ENCODE results near the gene S100P. TPM values are rescaled to one million over a fixed set of nuclear protein-coding genes. Genes with fewer than 3 reads are reported as not detected.

The S100P gene
- total RNA-seq, 1 donor from 2014 or later = 1.3 TPM

GRCh38 chr4:6655924-6656323 lies 37.8 kb upstream of the S100P start:
- Mint-ChIP-seq H3K27ac (no peak overlapping the region), H3K9me3 (ENCODE audit: low read depth) (peaks cover 3% of the 10 kb centered on the region), H3K4me1 (ENCODE audit: low read depth) (no peaks in the 10 kb centered on the region), H3K4me3 (ENCODE audit: low read depth) (no peak overlapping the region), H3K36me3 (ENCODE audit: insufficient read depth) (no peaks in the 10 kb centered on the region), H3K27me3 (peaks cover 19% of the 10 kb centered on the region)
- no peak for TF ChIP-seq CTCF (IDR thresholded peaks at IDR 0.05; ENCODE audit: unreplicated experiment)
- no peak for DNase-seq (ENCODE audit: low spot score, unreplicated experiment)

DNA sequence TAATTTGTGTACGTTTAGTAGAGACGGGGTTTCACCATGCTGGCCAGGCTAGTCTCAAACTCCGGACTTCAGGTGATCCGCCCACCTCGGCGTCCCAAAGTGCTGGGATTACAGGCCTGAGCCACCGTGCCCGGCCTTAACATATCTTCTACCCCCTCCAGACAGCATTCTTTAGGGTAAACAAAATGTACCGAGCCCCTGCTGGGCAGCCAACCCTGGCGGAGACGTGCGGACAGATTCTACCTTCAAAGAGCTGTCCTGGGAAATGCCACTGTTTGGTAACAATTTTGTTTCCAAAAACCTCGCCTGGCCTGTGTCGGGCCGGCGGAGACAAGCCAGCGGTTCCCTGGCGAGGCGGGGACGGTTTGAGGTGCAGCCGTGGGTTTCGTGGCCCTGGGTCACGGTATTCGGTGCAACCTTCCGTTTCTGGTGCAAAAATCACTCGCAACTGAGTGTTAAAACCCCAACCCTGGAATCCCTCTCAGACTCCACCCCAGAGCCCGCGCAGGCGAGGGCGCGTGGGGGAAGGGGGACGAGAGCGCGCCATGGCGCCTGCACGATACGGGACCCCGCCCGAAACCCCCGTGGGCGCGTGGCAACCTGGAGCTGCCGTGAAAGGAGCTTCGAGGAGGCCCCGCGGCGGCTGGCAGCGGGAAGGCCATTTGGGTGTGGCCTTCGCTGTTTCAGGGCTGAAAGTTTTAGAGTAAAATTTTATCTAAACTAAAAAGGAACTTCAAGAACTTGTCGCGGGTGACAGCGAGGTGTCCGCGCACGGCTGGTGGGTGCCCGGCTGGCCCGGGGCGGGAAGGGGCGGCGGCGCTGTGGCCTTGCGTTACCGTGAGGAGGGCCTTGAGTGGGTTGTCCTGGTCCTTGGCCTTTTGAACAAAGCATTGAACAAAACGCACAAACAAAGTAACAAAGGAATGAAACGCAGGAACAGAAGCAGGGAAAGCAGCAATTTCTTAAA lies 36.2 kb upstream of the S100P start:
- DNase-seq (ENCODE audit: low spot score, unreplicated experiment) = no peak
- peaks cover 1% of the 10 kb centered on the region for H3K36me3 Mint-ChIP-seq (ENCODE audit: insufficient read depth)
- peaks cover 25% of the 10 kb centered on the region for H3K27me3 Mint-ChIP-seq
- H3K27ac Mint-ChIP-seq = no peak overlapping the region
- peaks cover 3% of the 10 kb centered on the region for H3K9me3 Mint-ChIP-seq (ENCODE audit: low read depth)
- no peak overlapping the region for H3K4me3 Mint-ChIP-seq (ENCODE audit: low read depth)
- TF ChIP-seq CTCF (IDR thresholded peaks at IDR 0.05; ENCODE audit: unreplicated experiment) = no peak
- H3K4me1 Mint-ChIP-seq (ENCODE audit: low read depth) = no peaks in the 10 kb centered on the region

GRCh38 chr4:6658209-6658595 lies 35.5 kb upstream of the S100P start:
- Mint-ChIP-seq H3K4me3 (ENCODE audit: low read depth) (no peak overlapping the region), H3K36me3 (ENCODE audit: insufficient read depth) (peaks cover 1% of the 10 kb centered on the region), H3K27ac (no peak overlapping the region), H3K27me3 (peaks cover 28% of the 10 kb centered on the region), H3K9me3 (ENCODE audit: low read depth) (peaks cover 3% of the 10 kb centered on the region), H3K4me1 (ENCODE audit: low read depth) (no peaks in the 10 kb centered on the region)
- TF ChIP-seq CTCF (IDR thresholded peaks at IDR 0.05; ENCODE audit: unreplicated experiment) = no peak
- DNase-seq (ENCODE audit: low spot score, unreplicated experiment) = no peak

- TF ChIP-seq CTCF (IDR thresholded peaks at IDR 0.05; ENCODE audit: unreplicated experiment) = no peak
- no peak overlapping the region for H3K27ac Mint-ChIP-seq
- peaks cover 3% of the 10 kb centered on the region for H3K9me3 Mint-ChIP-seq (ENCODE audit: low read depth)
- H3K4me3 Mint-ChIP-seq (ENCODE audit: low read depth) = peak overlapping the region; percentile 19
- DNase-seq (ENCODE audit: low spot score, unreplicated experiment) = no peak
- H3K36me3 Mint-ChIP-seq (ENCODE audit: insufficient read depth) = peaks cover 1% of the 10 kb centered on the region
- H3K27me3 Mint-ChIP-seq = peaks cover 28% of the 10 kb centered on the region
- no peaks in the 10 kb centered on the region for H3K4me1 Mint-ChIP-seq (ENCODE audit: low read depth)
These were observed 35.0 kb upstream of the S100P start for GRCh38 chr4:6658597-6659075.

DNA sequence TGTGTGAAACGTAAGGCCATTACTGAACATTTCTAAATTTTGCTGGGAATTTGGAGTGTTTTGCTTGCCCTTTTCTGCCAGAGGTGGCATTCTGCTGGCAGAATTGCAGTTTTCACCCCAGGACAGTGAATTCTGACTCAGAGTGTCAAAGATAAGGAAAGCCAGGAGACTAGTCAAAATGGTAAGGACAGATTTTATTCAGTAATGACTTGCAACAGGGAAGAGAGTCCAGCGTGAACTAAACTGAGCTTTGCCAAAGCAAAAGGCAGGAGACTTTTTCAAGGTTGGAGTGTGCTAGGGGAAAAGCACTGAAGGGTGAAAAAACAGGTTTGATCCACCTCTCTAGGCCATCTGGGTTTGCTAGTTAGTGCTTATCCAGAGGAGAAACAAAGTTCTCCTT lies 33.8 kb upstream of the S100P start:
- Mint-ChIP-seq H3K36me3 (ENCODE audit: insufficient read depth) (peaks cover 1% of the 10 kb centered on the region), H3K27ac (no peak overlapping the region), H3K4me1 (ENCODE audit: low read depth) (no peaks in the 10 kb centered on the region), H3K27me3 (peaks cover 28% of the 10 kb centered on the region), H3K9me3 (ENCODE audit: low read depth) (no peaks in the 10 kb centered on the region), H3K4me3 (ENCODE audit: low read depth) (no peak overlapping the region)
- TF ChIP-seq CTCF (IDR thresholded peaks at IDR 0.05; ENCODE audit: unreplicated experiment) = no peak
- no peak for DNase-seq (ENCODE audit: low spot score, unreplicated experiment)
